IPS DF 4.7 (cell line): ENCODE results near the gene PPP6R2.

Source experiments
- DNase-seq: peaks from one replicate; pipeline ENCODE4 v3.0.0-alpha.2; 2013; ENCODE audit warnings: low spot score; ENCODE audit errors: extremely low read depth

Gene PPP6R2

DNA sequence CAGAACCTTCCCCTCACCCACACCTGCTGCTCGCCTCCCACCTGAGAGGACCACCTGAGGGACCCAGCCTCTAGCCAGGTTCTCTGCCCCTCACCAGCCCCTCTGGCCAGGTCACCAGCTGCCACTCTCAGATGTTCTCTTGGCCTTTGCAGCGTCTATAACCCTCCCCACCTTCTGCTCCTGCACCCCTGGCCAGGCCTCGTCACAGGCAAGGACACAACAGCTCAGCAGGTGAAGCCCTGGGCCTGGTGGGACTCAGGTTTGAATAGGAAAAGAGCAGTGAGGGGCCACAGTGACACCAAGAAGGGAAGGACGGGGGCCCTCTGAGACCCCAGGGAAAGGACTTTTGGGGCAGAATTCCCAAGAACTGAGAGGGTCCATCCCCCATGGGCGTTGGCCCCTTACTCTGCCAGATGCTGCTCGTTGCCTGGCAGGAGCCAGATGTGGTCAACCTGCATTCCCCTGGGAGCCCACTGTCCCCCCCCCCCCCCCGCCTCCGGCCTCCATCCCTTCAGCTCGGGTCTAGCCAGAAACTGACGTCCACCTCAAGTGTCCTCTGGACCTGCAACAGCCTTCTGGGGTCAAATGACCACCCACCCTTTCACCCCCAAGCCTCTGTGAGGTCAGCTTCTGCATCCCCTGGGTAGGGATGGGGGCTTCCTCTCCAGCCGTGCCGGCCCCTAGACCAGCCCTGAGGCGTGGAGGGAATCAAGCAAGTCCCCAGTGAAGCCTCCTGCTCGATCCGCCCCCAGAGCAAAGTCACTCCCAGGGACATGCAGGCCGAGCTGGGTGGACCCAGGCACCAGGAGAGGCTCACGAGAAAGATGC lies 103.0 kb downstream of the PPP6R2 start:
- no peak for DNase-seq

DNA sequence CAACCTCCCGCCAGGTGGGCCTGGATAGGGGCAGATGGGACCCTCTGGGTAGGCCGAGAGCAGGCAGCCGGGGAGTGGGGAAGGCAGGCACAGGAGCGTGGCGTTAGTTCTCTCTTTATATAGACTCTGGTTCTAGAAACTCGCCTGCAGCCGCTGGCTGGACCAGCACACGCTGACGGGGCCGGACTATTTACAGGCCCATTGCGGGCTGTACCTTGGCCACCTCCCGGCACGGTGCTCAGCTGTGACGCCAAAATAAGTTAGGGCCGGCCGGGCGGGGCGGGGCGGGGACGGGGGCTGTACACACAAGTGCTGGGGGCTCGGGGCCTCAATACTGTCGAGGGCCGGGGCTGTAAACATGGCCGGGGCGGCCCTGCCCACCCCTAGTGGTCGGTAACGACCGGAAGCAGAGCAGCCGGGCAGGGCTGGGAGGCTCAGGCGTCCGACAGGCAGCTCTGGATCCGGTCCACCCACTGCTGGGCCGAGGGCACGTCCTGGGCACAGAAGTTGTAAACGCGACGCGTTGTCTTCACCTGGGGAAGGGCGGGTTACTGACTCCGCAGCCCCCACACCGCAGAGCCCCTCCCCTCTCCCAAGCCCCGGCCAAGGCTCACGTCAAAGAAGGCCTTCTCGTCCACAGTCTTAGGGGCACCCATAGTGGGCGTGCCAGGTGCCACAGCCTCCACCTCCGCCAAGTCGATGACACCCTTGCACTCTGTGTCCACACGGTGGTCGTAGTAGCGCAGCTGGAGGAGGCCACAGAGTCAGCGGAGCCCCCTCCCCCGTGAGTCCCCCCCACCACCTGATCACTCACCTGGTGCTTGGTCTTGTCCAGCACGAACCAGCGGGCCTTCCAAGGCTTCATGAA lies 103.8 kb downstream of the PPP6R2 start:
- DNase-seq, result no peak

DNA sequence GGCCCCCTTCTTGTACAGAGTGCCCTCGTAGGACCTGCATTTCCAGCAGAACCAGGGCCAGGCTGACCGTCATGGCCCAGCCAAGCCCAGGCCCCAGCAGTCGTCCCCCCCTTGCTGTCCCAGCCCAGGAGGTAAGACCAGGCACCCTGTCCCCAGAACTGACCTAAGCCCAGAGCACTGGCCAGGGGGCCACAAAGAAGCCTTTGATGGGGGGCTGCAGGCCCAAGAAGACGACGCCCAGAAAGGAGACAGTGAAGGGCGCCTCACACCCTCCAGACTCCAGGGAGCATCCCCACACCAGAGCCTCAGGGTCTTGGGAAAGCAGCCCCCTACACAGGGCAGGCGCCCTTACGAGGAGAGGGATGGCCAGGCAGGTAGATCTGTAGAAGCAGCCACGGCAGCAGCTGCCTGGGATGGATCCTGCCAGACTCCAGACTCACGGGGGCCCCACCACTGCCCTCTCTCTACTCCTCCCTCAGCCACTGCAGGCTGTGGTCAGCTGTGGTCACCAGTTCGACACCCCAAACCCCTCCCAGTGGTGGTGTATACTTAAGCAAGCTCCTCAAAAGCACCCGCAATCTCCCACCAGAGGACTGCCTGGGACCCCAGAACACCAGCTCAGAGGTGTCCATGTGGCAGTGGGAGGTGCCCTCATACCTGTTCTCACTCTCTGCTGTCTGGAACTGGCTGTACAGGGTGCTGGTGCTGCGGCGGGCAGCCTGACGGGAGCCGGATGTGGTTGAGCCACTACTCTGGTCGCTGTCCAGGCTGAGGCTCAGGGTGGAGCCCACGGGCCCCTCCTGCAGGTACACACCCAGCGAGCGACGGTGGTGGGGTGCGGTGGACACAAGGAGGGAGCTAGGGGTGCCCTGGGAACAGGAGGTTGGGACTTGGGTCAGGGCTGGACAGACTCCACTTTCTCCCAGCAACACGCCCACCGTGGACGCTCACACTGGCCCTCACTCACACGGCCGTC lies 104.7 kb downstream of the PPP6R2 start:
- no peak for DNase-seq

DNA sequence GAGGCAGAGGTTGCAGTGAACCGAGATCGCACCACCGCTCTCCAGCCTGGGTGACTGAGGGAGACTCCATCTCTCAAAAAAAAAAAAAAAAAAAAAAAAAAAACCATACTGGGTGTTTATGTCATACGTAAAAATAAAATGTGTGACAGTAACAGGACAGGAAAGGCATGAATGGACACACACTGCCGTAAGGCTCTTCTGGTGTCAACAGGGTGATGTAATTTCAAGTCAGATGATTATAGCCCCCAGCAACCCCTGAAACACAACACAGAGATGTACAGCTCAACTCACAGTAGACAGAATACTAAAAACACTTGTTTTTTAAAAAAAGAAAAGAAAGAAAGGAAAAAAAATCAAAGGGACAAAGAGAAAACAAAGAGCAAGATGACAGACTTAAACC lies 109.5 kb downstream of the PPP6R2 start:
- no peak for DNase-seq

DNA sequence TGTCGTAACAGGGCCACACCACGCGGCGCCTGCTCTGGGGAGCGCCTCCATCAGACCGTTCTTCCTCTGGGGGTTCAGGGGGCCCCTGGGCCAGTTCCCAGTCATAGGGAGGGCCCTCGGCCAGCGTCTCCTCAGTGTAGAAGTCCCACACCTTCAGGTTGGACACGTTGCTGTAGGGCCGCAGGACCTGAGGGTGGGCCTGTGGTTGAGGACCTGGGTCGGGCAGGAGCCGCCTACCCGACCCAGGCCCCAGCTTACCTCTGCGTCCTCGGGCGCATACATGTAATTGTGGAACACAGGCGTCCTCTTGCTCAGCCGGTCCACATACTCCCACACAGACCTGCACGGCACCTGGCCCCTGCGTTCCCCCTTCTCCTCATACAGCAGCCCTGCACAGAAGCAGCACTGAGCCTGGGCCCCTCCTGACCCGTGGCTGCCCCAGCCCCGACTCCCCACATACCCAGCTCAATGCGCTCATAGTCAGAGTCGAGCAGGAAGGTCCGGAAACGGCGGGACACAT lies 111.5 kb downstream of the PPP6R2 start:
- DNase-seq, result no peak

DNA sequence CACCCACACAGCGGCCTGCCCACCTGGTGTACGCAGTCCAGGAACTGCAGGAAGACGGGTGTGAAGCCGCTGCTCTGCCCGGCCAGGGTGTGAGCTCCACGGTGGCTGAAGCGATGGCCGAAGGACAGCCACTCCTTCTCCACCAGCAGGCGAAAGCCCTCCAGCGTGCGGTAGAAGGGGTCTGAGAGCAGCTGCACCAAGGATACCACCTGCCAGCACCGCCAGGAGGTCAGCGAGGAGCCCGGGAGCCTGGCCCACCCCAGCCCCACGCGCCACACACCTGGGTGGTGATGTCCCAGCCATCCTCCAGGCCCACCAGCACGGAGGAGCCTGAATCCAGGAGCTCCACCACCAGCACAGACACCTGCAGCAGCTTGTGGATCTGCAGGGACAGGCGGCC lies 112.1 kb downstream of the PPP6R2 start:
- no peak for DNase-seq

DNA sequence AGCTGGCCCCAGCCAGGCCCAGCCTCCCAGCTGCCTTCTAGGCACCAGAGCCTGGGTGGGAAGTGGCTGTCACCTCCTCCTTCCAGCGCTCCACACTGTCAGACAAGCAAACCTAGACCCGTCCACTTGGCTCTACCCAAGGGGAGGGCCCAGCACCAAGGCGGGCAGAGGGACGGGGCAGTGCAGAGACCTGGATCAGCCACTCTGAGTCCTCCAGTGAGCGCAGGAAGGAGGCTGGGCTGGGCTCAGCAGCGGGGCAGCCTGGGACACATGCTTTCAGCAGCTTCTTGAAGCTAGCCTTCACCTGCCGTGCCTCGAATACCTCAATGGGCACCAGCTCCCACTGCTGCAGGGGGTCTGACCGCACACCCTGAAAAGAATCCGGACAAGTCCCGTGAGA lies 112.9 kb downstream of the PPP6R2 start:
- DNase-seq, result no peak

DNA sequence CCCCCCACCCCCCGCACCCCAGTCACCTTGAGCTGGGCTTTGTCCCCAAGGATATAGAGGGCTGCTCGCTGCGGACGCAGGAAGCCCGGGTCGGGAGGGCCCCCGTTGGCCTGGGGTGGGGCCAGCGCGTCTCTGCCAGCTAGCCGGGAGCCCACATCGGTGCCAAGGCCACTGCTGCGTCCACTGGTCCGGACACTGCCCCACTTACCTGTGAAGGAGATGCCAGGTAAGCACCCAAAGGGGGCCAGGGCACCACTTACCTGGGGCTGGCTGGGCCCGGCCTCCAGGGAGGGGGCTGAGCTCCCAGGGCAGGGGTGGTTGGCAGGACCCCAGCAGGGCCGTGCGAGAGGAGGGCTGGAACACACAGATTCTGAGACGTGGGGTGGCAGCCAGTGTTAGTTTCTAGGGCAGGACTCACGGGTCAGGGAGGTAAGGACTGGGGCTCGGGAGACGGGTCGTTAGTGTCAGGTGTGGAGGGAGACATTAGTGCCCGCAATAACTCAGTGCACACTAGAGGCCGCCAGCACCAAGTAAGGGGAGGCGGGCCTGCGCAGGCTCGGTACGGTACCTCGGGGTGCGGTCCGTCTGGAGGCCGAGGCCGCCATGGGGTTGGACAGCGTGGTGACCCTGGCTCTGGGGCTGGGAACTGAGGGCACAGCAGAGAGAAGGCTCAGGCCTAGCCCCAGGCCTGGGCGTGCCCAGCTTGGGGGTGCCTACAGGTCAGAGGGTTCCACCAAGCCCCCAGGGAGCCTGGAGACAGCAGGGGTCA lies 113.5 kb downstream of the PPP6R2 start:
- DNase-seq, result no peak

DNA sequence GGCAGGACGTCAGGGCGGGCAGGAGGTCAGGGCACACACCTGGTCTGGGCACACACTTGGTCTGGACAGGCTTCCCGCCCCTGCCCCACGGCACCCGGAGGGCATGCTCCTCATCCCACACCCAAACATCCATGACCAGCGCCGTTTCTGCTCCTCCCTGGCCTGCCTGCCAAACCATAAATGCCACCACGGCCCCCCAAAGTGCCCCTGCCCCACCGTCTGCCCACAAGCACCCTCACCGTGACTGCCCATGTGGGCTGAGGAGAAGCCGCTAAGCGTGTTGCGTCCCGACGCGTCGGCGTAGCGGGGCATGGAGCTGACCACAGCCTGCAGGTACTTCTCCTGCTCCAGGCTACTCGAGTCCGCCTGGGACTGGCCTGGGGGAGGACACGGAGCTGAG lies 115.9 kb downstream of the PPP6R2 start:
- DNase-seq, result no peak

DNA sequence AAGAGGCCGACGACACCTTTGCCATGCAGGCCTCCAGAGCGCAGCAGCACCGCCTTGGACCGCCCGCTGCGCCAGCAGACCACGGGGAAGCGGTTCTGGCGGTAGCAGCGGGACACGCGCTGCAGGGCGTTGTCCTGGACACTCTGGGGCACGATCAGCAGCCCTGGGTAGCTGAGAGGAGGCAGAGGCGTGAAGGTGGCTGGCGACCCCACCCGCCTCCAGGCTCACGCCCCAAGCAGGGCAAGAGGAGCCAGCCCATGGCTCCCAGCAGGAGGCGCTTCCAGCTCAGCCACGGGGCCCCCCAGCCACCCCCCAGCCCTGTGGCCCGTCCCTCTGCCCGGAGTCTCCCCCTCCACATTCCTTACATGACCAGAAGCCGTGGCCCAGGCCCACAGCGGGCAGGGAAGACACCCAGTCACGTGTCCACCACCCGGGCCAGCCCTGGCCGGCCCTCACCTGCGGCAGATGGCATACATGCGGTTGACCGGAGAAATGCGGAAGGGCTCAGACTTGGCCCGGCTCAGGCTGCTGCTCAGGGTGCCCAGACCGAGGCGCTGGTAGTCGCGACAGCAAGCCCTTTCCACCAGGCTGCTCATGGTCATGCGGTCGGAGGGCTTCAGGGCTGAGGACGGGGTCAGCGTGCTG lies 116.5 kb downstream of the PPP6R2 start:
- DNase-seq, result no peak

DNA sequence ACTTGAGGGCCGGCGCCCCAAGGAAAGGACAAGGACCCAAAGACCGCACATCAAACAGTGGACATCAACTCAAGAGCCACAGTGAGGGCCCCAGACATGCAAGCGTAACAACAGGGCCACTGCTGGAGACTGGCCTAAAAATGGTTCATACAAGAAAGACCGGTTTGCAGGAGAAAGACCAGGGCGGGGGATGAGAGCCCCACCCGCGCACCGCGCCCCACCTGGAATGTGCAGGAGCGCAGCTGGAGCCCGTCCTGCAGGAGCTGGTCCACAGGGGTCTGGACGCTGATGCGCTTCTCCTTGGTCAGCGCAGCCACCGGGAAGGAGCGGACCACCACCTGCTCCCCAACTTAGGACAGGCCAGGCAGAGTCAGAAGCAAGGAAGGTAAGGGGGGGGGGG lies 117.8 kb downstream of the PPP6R2 start:
- no peak for DNase-seq

DNA sequence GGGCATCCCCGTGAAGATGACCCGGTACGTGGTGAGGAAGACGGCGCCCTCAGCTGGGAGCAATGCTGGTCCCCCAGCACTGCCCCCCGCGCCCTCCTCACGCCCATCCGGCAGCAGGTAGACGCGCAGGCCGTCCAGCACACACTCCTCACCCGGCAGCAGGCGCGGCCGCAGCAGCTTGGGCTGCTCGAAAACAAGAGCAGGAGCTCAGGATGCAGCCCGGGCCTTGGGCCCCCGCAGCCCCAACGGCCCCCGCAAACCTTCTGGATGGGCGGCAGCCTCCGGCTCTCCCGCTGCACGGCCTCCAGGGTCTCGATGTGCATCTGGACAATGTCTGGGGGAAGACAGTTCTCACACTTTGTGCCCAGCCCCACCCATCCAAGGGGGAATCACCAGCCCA lies 118.4 kb downstream of the PPP6R2 start:
- DNase-seq, result no peak

DNA sequence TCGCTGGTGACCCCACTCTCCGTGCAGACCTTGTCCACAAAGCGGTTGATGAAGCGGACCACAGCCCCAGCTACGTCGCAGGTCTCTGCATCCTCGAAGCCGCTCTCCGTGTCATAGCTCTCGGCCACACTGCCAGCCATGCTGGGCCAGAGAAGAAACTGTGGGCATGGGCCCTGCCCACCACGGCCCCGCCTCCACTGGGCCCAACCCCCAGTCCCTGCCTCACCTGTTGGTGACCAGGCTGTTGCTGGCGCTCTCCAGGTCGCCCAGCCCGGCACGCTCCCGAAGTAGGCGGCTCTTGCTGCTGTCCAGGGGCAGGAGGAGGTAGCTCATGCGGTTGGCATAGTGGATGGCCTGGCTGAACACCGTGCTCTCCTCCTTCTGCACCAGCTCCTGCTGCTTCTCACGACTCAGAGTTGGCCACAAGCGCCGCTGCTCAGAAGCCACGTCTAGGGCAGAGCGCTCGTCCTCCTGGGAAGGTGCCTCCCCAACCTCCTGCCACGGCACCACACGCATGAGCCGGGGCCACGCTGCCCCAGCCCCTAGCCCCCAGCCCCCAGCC lies 118.9 kb downstream of the PPP6R2 start:
- no peak for DNase-seq

DNA sequence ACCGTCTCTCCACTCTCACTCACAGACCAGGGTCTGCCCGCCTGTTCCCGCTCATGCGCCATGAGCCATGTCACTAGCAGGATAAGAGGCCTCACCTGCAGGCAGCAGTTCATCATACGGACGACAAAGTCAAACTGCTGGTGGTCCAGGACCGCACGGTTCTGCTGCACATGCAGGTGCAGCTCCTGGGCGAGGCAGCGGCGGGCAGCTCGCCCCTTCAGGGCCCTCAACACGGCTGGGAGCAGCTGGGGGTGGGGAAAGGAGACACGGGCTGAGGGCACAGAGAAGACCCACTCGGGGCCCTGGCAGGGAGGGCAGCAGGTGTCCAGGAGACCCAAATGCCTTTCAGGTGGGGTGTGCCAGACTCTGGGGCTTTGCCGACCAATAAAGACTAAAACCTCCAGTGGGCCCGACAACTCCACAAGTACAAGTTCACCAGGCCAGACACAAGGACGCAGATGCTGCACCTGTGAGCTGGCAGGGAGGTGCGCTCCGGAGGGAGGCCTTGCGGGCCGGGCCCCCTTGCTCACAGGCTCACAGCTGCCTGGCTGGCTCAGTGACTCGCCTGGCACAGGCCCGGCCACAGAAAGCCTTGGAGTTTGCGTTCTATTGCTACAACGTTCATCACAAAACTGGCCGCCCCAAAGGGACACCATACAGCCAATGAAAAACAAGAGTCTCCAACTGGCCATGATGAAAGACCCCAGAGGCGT lies 120.2 kb downstream of the PPP6R2 start:
- no peak for DNase-seq

DNA sequence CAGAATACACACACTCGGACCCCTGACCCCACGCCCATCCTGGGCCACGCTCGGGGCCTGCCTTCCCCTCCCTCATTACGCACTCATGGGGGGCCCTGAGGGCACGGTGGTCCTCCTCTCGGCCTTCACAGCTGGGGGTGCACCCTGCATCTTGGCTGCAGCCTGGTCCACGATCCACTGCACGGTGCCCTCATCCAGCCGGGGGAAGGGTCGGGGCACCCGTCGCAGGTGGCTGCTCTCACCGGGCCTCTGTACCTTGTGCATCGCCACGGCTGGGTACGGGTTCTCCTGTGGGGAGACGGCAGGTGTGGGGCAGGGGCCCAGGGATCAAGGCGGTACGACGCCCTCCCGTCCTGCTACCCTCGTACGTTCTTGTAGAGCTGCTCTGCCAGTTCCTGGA lies 121.3 kb downstream of the PPP6R2 start:
- DNase-seq, result no peak

DNA sequence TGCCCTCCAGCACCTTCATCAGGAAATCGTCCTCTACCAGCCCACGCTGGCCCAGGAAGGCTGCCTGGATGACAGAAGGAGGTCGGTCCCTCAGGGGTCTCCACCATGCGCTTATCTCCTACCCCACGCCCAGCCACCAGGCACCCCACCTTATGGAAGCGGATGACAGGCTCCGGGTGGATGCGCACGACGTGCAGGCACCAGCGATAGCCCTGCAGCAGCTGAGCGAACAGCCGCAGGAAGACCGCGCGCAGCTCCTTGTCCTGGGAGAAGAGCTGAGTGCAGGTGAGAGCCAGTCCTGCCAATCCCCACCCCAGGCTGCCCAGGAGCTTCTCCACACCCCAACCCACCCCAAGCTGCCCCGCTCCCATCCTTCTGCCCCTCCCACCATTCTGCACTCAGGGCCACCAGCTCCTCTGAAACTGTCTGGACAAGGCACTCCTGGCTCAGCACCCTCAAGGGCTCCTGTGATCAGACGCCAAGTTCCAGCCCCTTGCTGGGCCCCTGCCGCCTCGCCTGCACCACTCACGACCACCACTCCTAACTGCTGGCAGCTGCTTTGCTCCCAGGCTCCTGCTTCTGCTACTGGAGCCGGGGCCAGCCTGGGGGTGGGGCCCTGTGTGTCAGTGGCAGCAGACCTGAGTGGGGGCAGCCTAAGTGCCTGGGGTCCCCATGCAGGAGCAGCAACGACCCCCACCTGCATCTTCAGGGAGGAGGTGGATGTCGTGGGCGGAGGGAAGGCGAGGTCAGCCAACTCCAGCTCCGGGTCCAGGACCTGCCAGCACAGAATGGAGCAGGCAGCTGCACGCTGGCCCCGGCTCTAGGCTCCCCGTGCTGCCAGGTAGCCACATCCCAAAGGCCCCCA lies 122.2 kb downstream of the PPP6R2 start:
- no peak for DNase-seq

DNA sequence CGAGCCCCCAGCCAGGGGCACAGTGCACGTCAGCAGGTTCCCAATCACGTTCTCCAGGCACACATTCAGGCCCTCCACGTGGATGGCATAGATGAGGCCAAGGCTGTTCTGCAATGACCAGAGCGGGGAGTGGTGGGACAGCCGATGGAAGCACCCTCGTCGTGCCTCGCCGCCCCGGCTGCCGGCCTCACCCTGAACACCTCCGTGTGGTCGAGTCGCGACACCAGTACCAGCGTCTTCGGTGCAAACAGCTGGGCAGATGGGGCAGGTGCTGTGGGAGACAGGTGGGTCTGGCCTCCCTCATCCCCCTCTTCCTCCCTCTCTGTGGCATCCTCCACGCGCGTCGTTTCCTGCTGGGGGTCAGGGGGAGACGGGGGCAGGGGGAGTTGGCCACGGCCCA lies 124.2 kb downstream of the PPP6R2 start:
- DNase-seq, result no peak
